Upper lobe of left lung (tissue), 6 donors: ENCODE results near the gene MTIF2. TPM values are rescaled to one million over a fixed set of nuclear protein-coding genes. Genes with fewer than 3 reads are reported as not detected.
"Not testable (repeated sequence)": the region's sequence is repeated elsewhere in the genome, so short reads cannot be mapped to it uniquely, and the experiment has no call there.

Experiments
- ATAC-seq, 2 donors: fragments of 200-7000 bp; cut with Tn5 transposase; one replicate each; pipeline ENCODE4 v1.9.1; 2022; ENCODE audit warnings: mild to moderate bottlenecking in 2 of 2, moderate library complexity in 2 of 2; ENCODE audit not compliant: low FRiP score in 2 of 2
- DNase-seq, 2 donors: peaks; one replicate each; pipeline ENCODE4 v3.0.0-alpha.2; 2019 to 2020
- H3K27ac ChIP-seq, 4 donors: fragments of 200-600 bp; sonication (generic); one replicate each; pipeline ENCODE4 v1.5.1; 2016 to 2019
- H3K27me3 ChIP-seq, 4 donors: fragments of 200-600 bp; sonication (generic); one replicate each; pipeline ENCODE4 v1.5.1; 2017 to 2019
- H3K36me3 ChIP-seq, 4 donors: fragments of 200-600 bp; sonication (generic); one replicate each; pipeline ENCODE4 v1.5.1; 2016 to 2019
- H3K4me1 ChIP-seq, 4 donors: fragments of 200-600 bp; sonication (generic); one replicate each; pipeline ENCODE4 v1.5.1; 2018 to 2019
- H3K4me3 ChIP-seq, 4 donors: fragments of 200-600 bp; sonication (generic); one replicate each; pipeline ENCODE4 v1.5.1; 2017 to 2019; ENCODE audit warnings: mild to moderate bottlenecking in 2 of 4, moderate library complexity in 1 of 4
- H3K9me3 ChIP-seq, 4 donors: fragments of 200-600 bp; sonication (generic); one replicate each; pipeline ENCODE4 v1.5.1; 2018 to 2019
- CTCF ChIP-seq, 6 experiments: fragments of 450-650 bp in 4 of 6; fragments of 200-600 bp in 2 of 6; sonication (generic) in 2 of 6; IDR thresholded peaks; one replicate each; pipeline ENCODE4 v1.5.1; 2016 to 2019; ENCODE audit warnings: antibody characterized with exemption in 6 of 6
- EP300 ChIP-seq, 4 donors: sonication (generic); formaldehyde crosslinking; IDR thresholded peaks; one replicate each; pipeline ENCODE4 v1.5.1; 2017; ENCODE audit warnings: antibody characterized with exemption in 4 of 4, control low read depth in 2 of 4
- POLR2A ChIP-seq, 4 donors: fragments of 450-650 bp; IDR thresholded peaks; one replicate each; pipeline ENCODE4 v1.5.1; 2016 to 2017; ENCODE audit warnings: antibody characterized with exemption in 4 of 4, mild to moderate bottlenecking in 2 of 4
- POLR2AphosphoS5 ChIP-seq, 2 donors: sonication (generic); formaldehyde crosslinking; IDR thresholded peaks; one replicate each; pipeline ENCODE4 v1.5.1; 2017; ENCODE audit warnings: antibody characterized with exemption in 2 of 2
- WGBS, 2 donors: methylation state at CpG; one replicate each; pipeline ENCODE4 v1.1.5; 2017 to 2018; 5-methylcytosine and 5-hydroxymethylcytosine counted together
- total RNA-seq, 6 donors: library from RNA; depleted of rRNA in 4 of 6; stranded (reverse); fragments of >200 nt in 4 of 6; gene quantifications; one replicate each; pipeline versions ENCODE4 v1.1.0 to v1.2.1, GENCODE V29; 2016 to 2021
- donor health status: DM: no; HTN: no; CAD: no; lungs with moderate emphysema.
- donor health status: DM: no; HTN: yes; CAD: no; lungs with severe emphysema.

The MTIF2 gene
- total RNA-seq, 6 donors from 2014 or later, result 15.0 to 45.1 (median 22.8) TPM

DNA sequence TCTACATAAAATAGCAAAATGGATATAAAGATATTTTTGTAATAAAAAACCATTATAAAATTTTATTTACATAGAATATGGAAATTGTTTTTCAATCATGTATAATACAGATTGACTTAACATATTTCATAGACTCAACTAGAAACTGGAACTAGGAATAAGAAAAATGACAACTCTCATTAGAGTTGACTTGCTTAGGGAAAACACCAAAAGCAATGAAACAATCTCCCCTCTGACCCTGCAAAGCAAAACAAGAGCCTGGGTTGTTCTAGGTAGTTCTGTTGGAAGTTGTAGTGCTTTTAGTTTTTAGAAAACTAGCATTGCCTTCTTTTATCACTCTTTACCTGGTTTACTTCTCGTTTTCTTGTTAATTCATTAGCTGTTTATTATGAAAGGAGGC is 32.2 kb upstream of the MTIF2 start:
- TF ChIP-seq POLR2AphosphoS5 (IDR thresholded peaks at IDR 0.05) (no peak), EP300 (IDR thresholded peaks at IDR 0.05) (no peak)
- WGBS, 2 donors, result 96 to 97% methylated on average over 1 of the region's 1 CpG
- ATAC-seq, result no peak

DNA sequence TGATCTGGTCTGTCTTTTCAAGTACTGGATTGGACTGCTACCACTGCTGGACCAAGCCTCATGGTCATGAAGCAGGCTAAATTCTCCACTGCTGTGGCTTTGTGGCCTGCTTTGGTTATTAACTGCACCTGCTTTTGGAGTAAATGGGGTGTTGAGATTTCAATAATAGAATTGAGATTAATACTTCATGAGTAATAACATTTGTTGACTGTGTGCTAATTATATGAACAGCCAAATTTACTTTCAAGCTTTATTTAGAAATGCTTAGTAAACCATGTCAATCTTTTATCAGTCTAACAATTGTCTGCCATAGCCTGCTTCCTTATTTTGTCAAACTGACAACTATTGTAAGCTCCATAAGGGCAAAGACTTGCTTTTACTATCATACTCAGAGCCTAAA is 27.4 kb upstream of the MTIF2 start:
- no peaks in the 10 kb centered on the region for H3K9me3 ChIP-seq
- H3K4me1 ChIP-seq, result peaks cover 0 to 13% (median 4%) of the 10 kb centered on the region in 4 donors
- no peak overlapping the region for H3K4me3 ChIP-seq
- peaks cover 0 to 13% (median 3%) of the 10 kb centered on the region in 4 donors for H3K36me3 ChIP-seq
- no peak overlapping the region for H3K27ac ChIP-seq
- DNase-seq (no peak), ATAC-seq (no peak)
- TF ChIP-seq EP300 (IDR thresholded peaks at IDR 0.05) (no peak), CTCF (IDR thresholded peaks at IDR 0.05) (no peak), POLR2A (IDR thresholded peaks at IDR 0.05) (no peak), POLR2AphosphoS5 (IDR thresholded peaks at IDR 0.05) (no peak)
- H3K27me3 ChIP-seq, result no peaks in the 10 kb centered on the region

More for the DNA sequence above, 32.2 kb upstream of the MTIF2 start:
- Histone ChIP-seq H3K27me3 (no peaks in the 10 kb centered on the region), H3K27ac (no peak overlapping the region), H3K36me3 (peaks cover 0 to 6% (median 0%) of the 10 kb centered on the region in 4 donors), H3K4me3 (no peak overlapping the region), H3K4me1 (no peaks in the 10 kb centered on the region), H3K9me3 (no peaks in the 10 kb centered on the region)
- DNase-seq, result no peak

DNA sequence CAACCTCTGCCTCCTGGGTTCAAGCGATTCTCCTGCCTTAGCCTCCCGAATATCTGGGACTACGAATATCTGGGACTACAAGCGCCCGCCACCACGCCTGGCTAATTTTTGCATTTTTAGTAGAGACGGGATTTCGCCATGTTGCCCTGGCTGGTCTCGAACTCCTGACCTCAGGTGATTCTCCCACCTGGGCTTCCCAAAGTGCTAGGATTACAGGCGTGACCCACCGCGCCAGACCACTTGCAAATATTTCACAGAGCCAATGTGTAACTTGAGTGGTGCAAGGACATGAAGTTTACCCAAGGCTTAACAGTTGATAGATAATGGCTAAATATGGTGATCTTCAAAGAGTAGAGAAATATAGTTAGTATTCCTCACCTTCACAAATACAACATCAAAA is 14.1 kb upstream of the MTIF2 start:
- Histone ChIP-seq H3K27ac (peak overlapping the region in 2 of 4 donors; percentile 95 to 96), H3K27me3 (no peaks in the 10 kb centered on the region), H3K4me1 (peaks cover 0 to 16% (median 6%) of the 10 kb centered on the region in 4 donors), H3K36me3 (no peaks in the 10 kb centered on the region), H3K9me3 (no peaks in the 10 kb centered on the region), H3K4me3 (peak overlapping the region in 3 of 4 donors; percentile 66 to 82 (median 76))
- DNase-seq (no peak), ATAC-seq (no peak)
- no peak for TF ChIP-seq CTCF (IDR thresholded peaks at IDR 0.05)
- no peak for TF ChIP-seq POLR2AphosphoS5 (IDR thresholded peaks at IDR 0.05)
- no peak for TF ChIP-seq POLR2A (IDR thresholded peaks at IDR 0.05)
- TF ChIP-seq EP300 (IDR thresholded peaks at IDR 0.05), result no peak
- WGBS, 2 donors, result 96 to 97% methylated on average over 12 of the region's 12 CpGs

GRCh38 chr2:55282110-55282917 is 13.3 kb upstream of the MTIF2 start:
- ATAC-seq (peak; percentile 99 to 100), DNase-seq (peak; percentile 93 to 97)
- 2 to 8% methylated on average over 13 to 30 of the region's 60 CpGs for WGBS, 2 donors
- peak overlapping the region; percentile 63 to 82 (median 71) for H3K4me3 ChIP-seq
- no peaks in the 10 kb centered on the region for H3K9me3 ChIP-seq
- H3K27ac ChIP-seq, result peak overlapping the region; percentile 90 to 96 (median 94)
- H3K4me1 ChIP-seq, result peaks cover 0 to 16% (median 6%) of the 10 kb centered on the region in 4 donors
- H3K36me3 ChIP-seq, result no peaks in the 10 kb centered on the region
- H3K27me3 ChIP-seq, result no peaks in the 10 kb centered on the region
- peak in 3 of 4 donors; percentile 64 to 88 (median 74) for TF ChIP-seq POLR2A (IDR thresholded peaks at IDR 0.05)
- TF ChIP-seq POLR2AphosphoS5 (IDR thresholded peaks at IDR 0.05), result peak; percentile 66 to 87
- TF ChIP-seq CTCF (IDR thresholded peaks at IDR 0.05), result no peak
- TF ChIP-seq EP300 (IDR thresholded peaks at IDR 0.05), result no peak

DNA sequence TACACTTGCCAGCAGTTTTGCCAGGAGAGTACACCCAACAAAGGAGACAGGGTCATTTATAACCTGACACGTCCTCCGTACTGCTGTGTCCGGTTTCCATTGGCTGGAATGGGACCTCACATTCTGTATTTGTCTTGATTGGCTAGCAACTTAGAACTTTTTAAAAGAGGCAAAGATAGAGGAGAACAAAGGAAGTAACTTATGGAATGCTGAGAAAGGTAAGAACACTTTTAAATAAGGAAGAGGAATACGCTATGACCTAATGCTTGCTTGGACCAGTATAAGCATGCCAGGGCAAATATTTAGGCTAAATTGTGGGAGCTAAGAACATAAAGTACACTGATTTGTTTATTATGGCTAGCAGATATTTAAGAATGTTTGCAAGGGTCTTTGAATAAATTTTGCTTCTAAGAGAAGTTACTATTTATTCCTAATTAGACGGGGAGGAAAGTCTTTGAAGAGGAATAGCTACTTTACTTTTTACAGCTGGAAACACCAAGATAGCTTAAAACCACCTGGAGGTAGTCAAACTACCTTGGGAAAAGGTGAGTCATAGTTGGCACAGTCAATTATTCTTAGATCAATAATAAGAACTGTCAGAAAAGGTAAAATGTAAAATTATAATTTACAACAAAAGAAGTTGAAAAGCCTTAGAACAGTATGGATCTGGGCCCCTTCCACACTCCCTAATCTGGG is 12.0 kb upstream of the MTIF2 start:
- not testable (repeated sequence) for H3K36me3 ChIP-seq, DNase-seq, ATAC-seq, H3K4me3 ChIP-seq, H3K9me3 ChIP-seq, H3K27ac ChIP-seq, H3K27me3 ChIP-seq
- WGBS, 2 donors, result 91 to 95% methylated on average over 5 of the region's 5 CpGs
- peaks cover 0 to 16% (median 6%) of the 10 kb centered on the region in 4 donors for H3K4me1 ChIP-seq

DNA sequence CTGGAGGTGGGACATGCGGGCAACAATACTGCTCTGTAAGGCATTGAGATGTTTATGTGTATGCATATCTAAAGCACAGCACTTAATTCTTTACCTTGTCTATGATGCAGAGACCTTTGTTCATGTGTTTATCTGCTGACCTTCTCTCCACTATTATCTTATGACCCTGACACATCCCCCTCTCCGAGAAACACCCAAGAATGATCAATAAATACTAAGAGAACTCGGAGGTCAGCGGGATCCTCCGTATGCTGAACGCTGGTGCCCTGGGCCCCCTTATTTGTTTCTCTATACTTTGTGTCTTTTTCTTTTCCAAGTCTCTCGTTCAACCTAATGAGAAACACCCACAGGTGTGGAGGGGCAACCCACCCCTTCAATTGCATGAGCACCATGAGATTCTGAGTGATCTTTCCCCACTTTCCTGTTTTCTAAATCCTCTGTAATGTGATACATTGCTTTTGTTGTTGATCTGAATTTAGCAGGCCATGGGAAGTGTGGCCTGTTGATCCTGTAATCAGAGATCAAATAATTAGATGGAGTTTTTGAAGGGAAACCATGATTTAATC is 10.9 kb upstream of the MTIF2 start:
- ATAC-seq, H3K9me3 ChIP-seq, H3K4me3 ChIP-seq, H3K36me3 ChIP-seq, H3K27me3 ChIP-seq, H3K27ac ChIP-seq, DNase-seq: not testable (repeated sequence)
- 72 to 75% methylated on average over 7 of the region's 7 CpGs for WGBS, 2 donors
- peaks cover 0 to 16% (median 6%) of the 10 kb centered on the region in 4 donors for H3K4me1 ChIP-seq

DNA sequence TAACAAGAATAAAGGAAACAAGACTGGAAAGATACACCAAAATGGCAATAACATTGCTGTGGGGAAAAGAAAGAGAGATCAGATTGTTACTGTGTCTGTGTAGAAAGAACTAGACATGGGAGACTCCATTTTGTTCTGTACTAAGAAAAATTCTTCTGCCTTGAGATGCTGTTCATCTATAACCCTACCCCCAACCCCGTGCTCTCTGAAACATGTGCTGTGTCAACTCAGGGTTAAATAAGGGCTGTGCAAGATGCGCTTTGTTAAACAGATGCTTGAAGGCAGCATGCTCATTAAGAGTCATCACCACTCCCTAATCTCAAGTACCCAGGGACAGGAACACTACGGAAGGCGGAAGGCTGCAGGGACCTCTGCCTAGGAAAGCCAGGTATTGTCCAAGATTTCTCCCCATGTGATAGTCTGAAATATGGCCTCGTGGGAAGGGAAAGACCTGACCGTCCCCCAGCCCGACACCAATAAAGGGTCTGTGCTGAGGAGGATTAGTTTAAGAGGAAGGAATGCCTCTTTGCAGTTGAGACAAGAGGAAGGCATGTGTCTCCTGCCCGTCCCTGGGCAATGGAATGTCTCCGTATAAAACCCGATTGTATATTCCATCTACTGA is 10.3 kb upstream of the MTIF2 start:
- not testable (repeated sequence) for H3K4me3 ChIP-seq, H3K27me3 ChIP-seq, DNase-seq, H3K27ac ChIP-seq, H3K9me3 ChIP-seq, ATAC-seq, H3K36me3 ChIP-seq
- 62 to 65% methylated on average over 10 of the region's 10 CpGs for WGBS, 2 donors
- peaks cover 0 to 16% (median 6%) of the 10 kb centered on the region in 4 donors for H3K4me1 ChIP-seq
